ENCODE results near the gene ULK2. TPM values are rescaled to one million over a fixed set of nuclear protein-coding genes. Genes with fewer than 3 reads are reported as not detected.

Gene ULK2
- total and polyA plus RNA-seq, 2 of the 13 experiments (the other 11 are each of a cell fraction or from before 2014, with no cell fraction given): 0.01 TPM; not detected in 1

- in situ Hi-C loops (cut with HindIII; ENCODE audit: extremely low pct_ligation_motif_present, low pct_unique_long_range_greater_than_20kb): no loop called here
Measured at GRCh38 chr17:19737305-19738072, 130.2 kb downstream of the ULK2 start.

DNA sequence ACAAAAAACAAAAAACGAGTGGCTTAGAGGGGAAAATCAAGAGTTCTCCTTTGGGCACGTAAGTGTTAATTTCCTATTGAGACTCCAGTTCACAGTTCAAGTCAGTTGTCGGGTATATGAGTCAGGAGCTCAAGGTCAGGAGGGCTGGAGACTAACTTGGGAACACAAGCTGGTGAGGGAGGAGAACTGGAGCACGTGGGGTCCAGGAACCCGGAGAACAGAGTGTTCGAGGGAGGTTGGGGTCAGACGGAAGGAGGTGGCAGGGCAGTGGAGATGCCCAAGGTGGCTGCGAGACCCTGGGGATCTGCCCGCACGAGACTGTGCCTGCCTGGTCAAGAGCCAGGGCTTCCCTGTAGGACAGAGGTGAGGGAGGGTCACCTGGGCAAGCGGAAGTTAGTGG is 131.7 kb downstream of the ULK2 start:
- ChIA-PET CTCF (ENCODE audit: low intra/inter-chr PET ratio, low total read pairs) (no interaction called here), POLR2A (interaction anchor here (0.8 to 4.0 kb wide), 3 partner anchors 9 to 88 kb away, joined by 3 to 21 read pairs (median 3); partner anchors contain the start of gene ALDH3A2)
- Histone ChIP-seq H3K36me3 (replicated peaks in 1 of 2; ENCODE audit: control insufficient read depth in 1 of 2, insufficient read depth in 2 of 2, low read length in 2 of 2) (no peaks in the 10 kb centered on the region), H4K20me1 (ENCODE audit: insufficient read depth, low read length) (no peaks in the 10 kb centered on the region), H3K27me3 (ENCODE audit: control insufficient read depth in 1 of 2, insufficient read depth in 2 of 2, low read length in 2 of 2) (no peaks in the 10 kb centered on the region; a peak in 1 of 5 replicates), H3K9ac (ENCODE audit: insufficient read depth, low read depth, low read length) (no peak overlapping the region), H3K9me3 (ENCODE audit: low read length) (no peaks in the 10 kb centered on the region), H3K4me2 (ENCODE audit: low read depth, low read length) (no peak overlapping the region; the same call in 1 of the 2 replicates), H2AFZ (ENCODE audit: low read length) (no peak overlapping the region), H3K27ac (ENCODE audit: extremely low read length, insufficient read depth, low read length) (no peak overlapping the region), H3K4me1 (ENCODE audit: insufficient read depth, low read length) (peaks cover 81% of the 10 kb centered on the region), H3K4me3 (replicated peaks in 1 of 3; ENCODE audit: insufficient read depth in 1 of 3, low read depth in 2 of 3, low read length in 3 of 3) (no peak overlapping the region), H3K79me2 (ENCODE audit: insufficient read depth, low read length) (no peaks in the 10 kb centered on the region)
- BruUV-seq (replicated peaks): no TSS peak
- intact Hi-C loops (cut with micrococcal nuclease; ENCODE audit: unreplicated experiment) (no loop called here), in situ Hi-C loops (cut with HindIII; ENCODE audit: extremely low pct_ligation_motif_present, low pct_unique_long_range_greater_than_20kb) (no loop called here)
- 36% methylated on average over 11 of the region's 11 CpGs for WGBS (ENCODE audit: low lambda C conversion rate)
- ATAC-seq (no peak), DNase-seq (ENCODE audit: low spot score) (no peak), FAIRE-seq (peak; percentile 56)
- no peak for TF ChIP-seq NFE2L2 (IDR thresholded peaks at IDR 0.05; ENCODE audit: low read length)
- peak; percentile 45 for TF ChIP-seq IKZF4 (CRISPR knock-in tag; IDR thresholded peaks at IDR 0.05; ENCODE audit: borderline replicate concordance, low read depth, not compliant biosample characterization)
- TF ChIP-seq RARA (CRISPR knock-in tag; IDR thresholded peaks at IDR 0.05): peak; percentile 53
- TF ChIP-seq ZNF646 (CRISPR knock-in tag; IDR thresholded peaks at IDR 0.05): no peak
- TF ChIP-seq ZNF274 (CRISPR knock-in tag; IDR thresholded peaks at IDR 0.05): no peak
- TF ChIP-seq ADNP (CRISPR knock-in tag; IDR thresholded peaks at IDR 0.05): no peak
- 0 out of 2 replicates have a peak, but pooled peaks have one; percentile 20 for TF ChIP-seq FOSL1 (CRISPR knock-in tag; IDR thresholded peaks at IDR 0.05; ENCODE audit: borderline replicate concordance)

More at GRCh38 chr17:19737305-19738072, 130.2 kb downstream of the ULK2 start:
- 80% methylated on average over 15 of the region's 15 CpGs for WGBS (ENCODE audit: low lambda C conversion rate)
- no peaks in the 10 kb centered on the region for H3K79me2 ChIP-seq (ENCODE audit: insufficient read depth, low read length)
- DNase-seq (ENCODE audit: low spot score) (no peak), ATAC-seq (no peak), FAIRE-seq (no peak)
- no peak overlapping the region for H3K4me2 ChIP-seq (ENCODE audit: low read depth, low read length)
- H3K27ac ChIP-seq (ENCODE audit: extremely low read length, insufficient read depth, low read length): no peak overlapping the region
- no peaks in the 10 kb centered on the region for H3K36me3 ChIP-seq (replicated peaks in 1 of 2; ENCODE audit: control insufficient read depth in 1 of 2, insufficient read depth in 2 of 2, low read length in 2 of 2)
- H3K9ac ChIP-seq (ENCODE audit: insufficient read depth, low read depth, low read length): no peak overlapping the region
- TF ChIP-seq SMAD1 (CRISPR knock-in tag; IDR thresholded peaks at IDR 0.05; ENCODE audit: borderline replicate concordance, low read depth): no peak
- TF ChIP-seq ZNF451 (CRISPR knock-in tag; IDR thresholded peaks at IDR 0.05): no peak
- TF ChIP-seq ZNF367 (CRISPR knock-in tag; IDR thresholded peaks at IDR 0.05; ENCODE audit: borderline replicate concordance): no peak
- no peak for TF ChIP-seq ZSCAN31 (CRISPR knock-in tag; IDR thresholded peaks at IDR 0.05; ENCODE audit: low read depth)
- TF ChIP-seq ATF7 (IDR thresholded peaks at IDR 0.05): 0 out of 2 replicates have a peak, but pooled peaks have one; percentile 13
- TF ChIP-seq ATF7 (CRISPR knock-in tag; IDR thresholded peaks at IDR 0.05): no peak
- intact Hi-C loops (cut with micrococcal nuclease; ENCODE audit: unreplicated experiment): no loop called here
- no peak overlapping the region for H2AFZ ChIP-seq (ENCODE audit: low read length)
- H3K4me3 ChIP-seq (replicated peaks in 1 of 3; ENCODE audit: insufficient read depth in 1 of 3, low read depth in 2 of 3, low read length in 3 of 3): no peak overlapping the region
- peaks cover 68% of the 10 kb centered on the region for H3K4me1 ChIP-seq (ENCODE audit: insufficient read depth, low read length)
- POLR2A ChIA-PET: no interaction called here
- CTCF ChIA-PET (ENCODE audit: low intra/inter-chr PET ratio, low total read pairs): no interaction called here
- H3K9me3 ChIP-seq (ENCODE audit: low read length): no peaks in the 10 kb centered on the region
- no peaks in the 10 kb centered on the region for H4K20me1 ChIP-seq (ENCODE audit: insufficient read depth, low read length)
- no peaks in the 10 kb centered on the region; a peak in 1 of 5 replicates for H3K27me3 ChIP-seq (ENCODE audit: control insufficient read depth in 1 of 2, insufficient read depth in 2 of 2, low read length in 2 of 2)
- no TSS peak for BruUV-seq (replicated peaks)

Measured in HepG2 (cell line).